H9 (cell line): ENCODE data around the gene TRERF1. TPM values are rescaled to one million over a fixed set of nuclear protein-coding genes. Genes with fewer than 3 reads are reported as not detected.

Experiments used
- DNase-seq: peaks from one replicate; pipeline ENCODE4 v3.0.0-alpha.2; 2017
- H2AFZ ChIP-seq: one replicate; pipeline ENCODE4 v1.6.1; 2013; ENCODE audit warnings: mild to moderate bottlenecking, low read length, control low read depth, moderate library complexity
- H2AK5ac ChIP-seq: 2 replicates; pipeline ENCODE4 v1.6.1; 2013; ENCODE audit warnings: low read length, control low read depth, mixed read lengths; ENCODE audit not compliant: insufficient read length
- H2BK120ac ChIP-seq: one replicate; pipeline ENCODE4 v1.6.1; 2013; ENCODE audit warnings: low read depth, mild to moderate bottlenecking, low read length, control low read depth, inconsistent platforms; ENCODE audit not compliant: poor library complexity, severe bottlenecking
- H2BK12ac ChIP-seq: 2 replicates; pipeline ENCODE4 v1.6.1; 2013; ENCODE audit warnings: low read length, control low read depth, mixed read lengths, low read depth; ENCODE audit not compliant: insufficient read length
- H2BK15ac ChIP-seq: 2 replicates; pipeline ENCODE4 v1.6.1; 2013; ENCODE audit warnings: low read depth, low read length, control low read depth
- H2BK20ac ChIP-seq: one replicate; pipeline ENCODE4 v1.6.1; 2013; ENCODE audit warnings: low read depth, mild to moderate bottlenecking, low read length, control low read depth, inconsistent platforms; ENCODE audit not compliant: poor library complexity, severe bottlenecking
- H2BK5ac ChIP-seq: 2 replicates; pipeline ENCODE4 v1.6.1; 2013; ENCODE audit warnings: low read length, control low read depth, mixed read lengths; ENCODE audit not compliant: insufficient read length
- H3K14ac ChIP-seq: 2 replicates; pipeline ENCODE4 v1.6.1; 2013; ENCODE audit warnings: low read length, control low read depth; ENCODE audit not compliant: insufficient read depth
- H3K18ac ChIP-seq: 2 replicates; pipeline ENCODE4 v1.6.1; 2013; ENCODE audit warnings: low read depth, mild to moderate bottlenecking, mixed read lengths, low read length, control low read depth; ENCODE audit not compliant: insufficient read length
- H3K23ac ChIP-seq: 2 replicates; pipeline ENCODE4 v1.6.1; 2013; ENCODE audit warnings: low read length, control low read depth, mixed read lengths, low read depth; ENCODE audit not compliant: insufficient read length
- H3K23me2 ChIP-seq: 2 replicates; pipeline ENCODE4 v1.6.1; 2013; ENCODE audit warnings: low read depth, mild to moderate bottlenecking, mixed read lengths, low read length, control low read depth; ENCODE audit not compliant: insufficient read length, poor library complexity, severe bottlenecking
- H3K27ac ChIP-seq: 2 replicates; pipeline ENCODE4 v1.5.1; 2013; ENCODE audit warnings: low read length, control low read depth, mixed read lengths, low read depth; ENCODE audit not compliant: insufficient read length
- H3K27me3 ChIP-seq: 2 replicates; pipeline ENCODE4 v1.6.1; 2013; ENCODE audit warnings: low read length, control low read depth, inconsistent platforms; ENCODE audit not compliant: insufficient read depth
- H3K4ac ChIP-seq: 2 replicates; pipeline ENCODE4 v1.6.1; 2013; ENCODE audit warnings: low read depth, mild to moderate bottlenecking, control low read depth, inconsistent platforms, low read length, moderate library complexity
- H3K4me1 ChIP-seq: 2 replicates; pipeline ENCODE4 v1.6.1; 2013; ENCODE audit warnings: low read length, control low read depth, inconsistent platforms; ENCODE audit not compliant: insufficient read depth
- H3K4me2 ChIP-seq: 2 replicates; pipeline ENCODE4 v1.6.1; 2013; ENCODE audit warnings: low read length, control low read depth, mixed read lengths; ENCODE audit not compliant: insufficient read length, insufficient read depth
- H3K56ac ChIP-seq: 2 replicates; pipeline ENCODE4 v1.6.1; 2013; ENCODE audit warnings: low read depth, mild to moderate bottlenecking, mixed read lengths, low read length, control low read depth; ENCODE audit not compliant: insufficient read length
- H3K79me1 ChIP-seq: 2 replicates; pipeline ENCODE4 v1.6.1; 2013; ENCODE audit warnings: low read depth, mild to moderate bottlenecking, moderate library complexity, low read length, control low read depth, inconsistent platforms; ENCODE audit not compliant: insufficient read depth, poor library complexity, severe bottlenecking
- H3K79me2 ChIP-seq: 2 replicates; pipeline ENCODE4 v1.6.1; 2013; ENCODE audit warnings: low read length, control low read depth, inconsistent platforms; ENCODE audit not compliant: insufficient read depth
- H3K9ac ChIP-seq: 2 replicates; pipeline ENCODE4 v1.6.1; 2013; ENCODE audit warnings: low read length, control low read depth, mixed read lengths; ENCODE audit not compliant: insufficient read length; ENCODE audit errors: extremely low read depth
- H3K9me3 ChIP-seq: one replicate; pipeline ENCODE4 v1.6.1; 2013; ENCODE audit warnings: low read depth, low read length, inconsistent platforms; ENCODE audit not compliant: control insufficient read depth
- H3T11ph ChIP-seq: one replicate; pipeline ENCODE4 v1.6.1; 2013; ENCODE audit warnings: mild to moderate bottlenecking, low read length, control low read depth, inconsistent platforms
- H4K20me1 ChIP-seq: one replicate; pipeline ENCODE4 v1.6.1; 2013; ENCODE audit not compliant: control insufficient read depth, insufficient read length, insufficient read depth
- H4K5ac ChIP-seq: 2 replicates; pipeline ENCODE4 v1.6.1; 2013; ENCODE audit warnings: low read depth, mild to moderate bottlenecking, mixed read lengths, low read length, control low read depth; ENCODE audit not compliant: insufficient read length
- H4K8ac ChIP-seq: replicated peaks from 2 replicates; pipeline ENCODE4 v1.6.1; 2013; ENCODE audit warnings: low read length, control low read depth, mixed read lengths, low read depth; ENCODE audit not compliant: insufficient read length
- H4K91ac ChIP-seq: 2 replicates; pipeline ENCODE4 v1.6.1; 2013; ENCODE audit warnings: low read depth, mild to moderate bottlenecking, moderate library complexity, mixed read lengths, low read length, control low read depth; ENCODE audit not compliant: insufficient read length
- H3K27ac Mint-ChIP-seq, 3 experiments: 2 replicates in 2 of 3; 3 replicates in 1 of 3; pipeline ENCODE4 v1.8.0; 2020 to 2021; ENCODE audit warnings: mixed read lengths in 3 of 3, mild to moderate bottlenecking in 1 of 3, moderate library complexity in 1 of 3
- H3K27me3 Mint-ChIP-seq: 2 replicates; pipeline ENCODE4 v1.8.0; 2021; ENCODE audit warnings: low read depth, mild to moderate bottlenecking, moderate library complexity, mixed read lengths
- H3K36me3 Mint-ChIP-seq, 3 experiments: 2 replicates in 2 of 3; 3 replicates in 1 of 3; pipeline ENCODE4 v1.8.0; 2020 to 2021; ENCODE audit warnings: low read depth in 3 of 3, mixed read lengths in 3 of 3; ENCODE audit not compliant: insufficient read depth in 1 of 3
- H3K4me1 Mint-ChIP-seq, 2 experiments: 2 replicates each; pipeline ENCODE4 v1.8.0; 2020; ENCODE audit warnings: mixed read lengths in 2 of 2
- H3K4me3 Mint-ChIP-seq, 2 experiments: 2 replicates in 1 of 2; 3 replicates in 1 of 2; pipeline ENCODE4 v1.8.0; 2020 to 2021; ENCODE audit warnings: mild to moderate bottlenecking in 2 of 2, mixed read lengths in 2 of 2, moderate library complexity in 1 of 2
- H3K9me3 Mint-ChIP-seq, 2 experiments: 2 replicates in 1 of 2; 3 replicates in 1 of 2; pipeline ENCODE4 v1.8.0; 2020; ENCODE audit warnings: mild to moderate bottlenecking in 2 of 2, mixed read lengths in 2 of 2, moderate library complexity in 1 of 2
- WGBS: extraction: QIAGEN DNeasy Blood & Tissue Kit; methylation state at CpG from one replicate; pipeline ENCODE4 v1.1.7; 2013; ENCODE audit warnings: missing lambda C conversion rate, low lambda C conversion rate, mixed read lengths; ENCODE audit not compliant: insufficient read length; ENCODE audit errors: extremely low coverage; 5-methylcytosine and 5-hydroxymethylcytosine counted together
- total RNA-seq: library from RNA; stranded (reverse); gene quantifications from 2 replicates; pipeline ENCODE4 v1.2.1, GENCODE V29; 2021
- TF ChIP-seq, protein P1 (sequence below): fragments of 200-600 bp; sonication (generic); conservative IDR thresholded peaks from 3 replicates; pipeline ENCODE4 v1.8.0; 2021; ENCODE audit warnings: antibody characterized with exemption, mild to moderate bottlenecking

The TRERF1 gene
- total RNA-seq, 1 experiment from 2014 or later: 19.7 TPM

GRCh38 chr6:42190554-42191183, 261.1 kb downstream of the TRERF1 start:
- H4K5ac ChIP-seq: no peak overlapping the region
- H3K4me1 ChIP-seq: peaks cover 8% of the 10 kb centered on the region; the same call in 1 of the 2 replicates
- H3K4ac ChIP-seq: no peak overlapping the region
- no peaks in the 10 kb centered on the region for H3K79me1 ChIP-seq
- H3T11ph ChIP-seq: no peak overlapping the region
- no peaks in the 10 kb centered on the region for H3K27me3 ChIP-seq
- no peak for DNase-seq
- H3K56ac ChIP-seq: no peak overlapping the region
- no peak overlapping the region for H2AFZ ChIP-seq
- H3K14ac ChIP-seq: no peak overlapping the region
- TF ChIP-seq, protein P1, sequence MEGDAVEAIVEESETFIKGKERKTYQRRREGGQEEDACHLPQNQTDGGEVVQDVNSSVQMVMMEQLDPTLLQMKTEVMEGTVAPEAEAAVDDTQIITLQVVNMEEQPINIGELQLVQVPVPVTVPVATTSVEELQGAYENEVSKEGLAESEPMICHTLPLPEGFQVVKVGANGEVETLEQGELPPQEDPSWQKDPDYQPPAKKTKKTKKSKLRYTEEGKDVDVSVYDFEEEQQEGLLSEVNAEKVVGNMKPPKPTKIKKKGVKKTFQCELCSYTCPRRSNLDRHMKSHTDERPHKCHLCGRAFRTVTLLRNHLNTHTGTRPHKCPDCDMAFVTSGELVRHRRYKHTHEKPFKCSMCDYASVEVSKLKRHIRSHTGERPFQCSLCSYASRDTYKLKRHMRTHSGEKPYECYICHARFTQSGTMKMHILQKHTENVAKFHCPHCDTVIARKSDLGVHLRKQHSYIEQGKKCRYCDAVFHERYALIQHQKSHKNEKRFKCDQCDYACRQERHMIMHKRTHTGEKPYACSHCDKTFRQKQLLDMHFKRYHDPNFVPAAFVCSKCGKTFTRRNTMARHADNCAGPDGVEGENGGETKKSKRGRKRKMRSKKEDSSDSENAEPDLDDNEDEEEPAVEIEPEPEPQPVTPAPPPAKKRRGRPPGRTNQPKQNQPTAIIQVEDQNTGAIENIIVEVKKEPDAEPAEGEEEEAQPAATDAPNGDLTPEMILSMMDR: no peak
- Mint-ChIP-seq H3K27ac (peak overlapping the region in 1 of 3 experiments; percentile 71; a peak in 2 of 7 replicates), H3K4me1 (peaks cover 18 to 34% of the 10 kb centered on the region in 2 experiments), H3K4me3 (no peak overlapping the region), H3K27me3 (peaks cover 4% of the 10 kb centered on the region), H3K36me3 (no peaks in the 10 kb centered on the region; a peak in 1 of 7 replicates), H3K9me3 (no peaks in the 10 kb centered on the region)
- no CpG with 5 or more reads among the region's 5 CpGs for WGBS
- H3K79me2 ChIP-seq: no peaks in the 10 kb centered on the region
- H2AK5ac ChIP-seq: no peak overlapping the region
- no peak overlapping the region for H3K23ac ChIP-seq
- H2BK120ac ChIP-seq: no peak overlapping the region
- no peak overlapping the region for H3K18ac ChIP-seq
- no peaks in the 10 kb centered on the region for H4K20me1 ChIP-seq
- no peak overlapping the region for H3K4me2 ChIP-seq
- H3K23me2 ChIP-seq: no peaks in the 10 kb centered on the region
- no peak overlapping the region for H3K9ac ChIP-seq
- H4K91ac ChIP-seq: no peak overlapping the region
- no peak overlapping the region for H2BK5ac ChIP-seq
- no peak overlapping the region for H3K27ac ChIP-seq
- H2BK20ac ChIP-seq: no peak overlapping the region
- no peak overlapping the region for H2BK15ac ChIP-seq
- no peaks in the 10 kb centered on the region for H3K9me3 ChIP-seq
- H4K8ac ChIP-seq: no peak overlapping the region
- no peak overlapping the region for H2BK12ac ChIP-seq
